ENCODE measurements around the gene SYNM.

The SYNM gene

GRCh38 chr15:99100245-99101173 is 4.4 kb upstream of the SYNM start:
- Mint-ChIP-seq H3K9me3 (no peaks in the 10 kb centered on the region), H3K27me3 (ENCODE audit: low read depth) (peaks cover 69% of the 10 kb centered on the region), H3K4me3 (peak overlapping the region; percentile 73 to 75 (median 74)), H3K36me3 (ENCODE audit: low read depth) (no peaks in the 10 kb centered on the region), H3K27ac (no peak overlapping the region), H3K4me1 (peaks cover 15% of the 10 kb centered on the region)
- peak; percentile 68 to 84 (median 82) for TF ChIP-seq CTCF (IDR thresholded peaks at IDR 0.05; ENCODE audit: unreplicated experiment in 3 of 3)

GRCh38 chr15:99101501-99101900 is 3.4 kb upstream of the SYNM start:
- Mint-ChIP-seq H3K27me3 (ENCODE audit: low read depth) (peaks cover 69% of the 10 kb centered on the region), H3K36me3 (ENCODE audit: low read depth) (no peaks in the 10 kb centered on the region), H3K9me3 (no peaks in the 10 kb centered on the region), H3K27ac (no peak overlapping the region), H3K4me1 (peaks cover 18% of the 10 kb centered on the region), H3K4me3 (peak overlapping the region in 1 of 3 experiments; percentile 28)
- TF ChIP-seq CTCF (IDR thresholded peaks at IDR 0.05; ENCODE audit: unreplicated experiment in 3 of 3): no peak

- peaks cover 16% of the 10 kb centered on the region for H3K4me1 Mint-ChIP-seq
- peak overlapping the region; percentile 9 to 50 (median 48) for H3K4me3 Mint-ChIP-seq
- H3K9me3 Mint-ChIP-seq: no peaks in the 10 kb centered on the region
- TF ChIP-seq CTCF (IDR thresholded peaks at IDR 0.05; ENCODE audit: unreplicated experiment in 3 of 3): no peak
- H3K27me3 Mint-ChIP-seq (ENCODE audit: low read depth): peaks cover 69% of the 10 kb centered on the region
- no peak overlapping the region for H3K27ac Mint-ChIP-seq
- H3K36me3 Mint-ChIP-seq (ENCODE audit: low read depth): no peaks in the 10 kb centered on the region
These were observed 2.3 kb upstream of the SYNM start for GRCh38 chr15:99102332-99103235.

- H3K4me3 Mint-ChIP-seq: peak overlapping the region; percentile 3 to 70 (median 47)
- H3K27ac Mint-ChIP-seq: no peak overlapping the region
- no peak for TF ChIP-seq CTCF (IDR thresholded peaks at IDR 0.05; ENCODE audit: unreplicated experiment in 3 of 3)
- H3K4me1 Mint-ChIP-seq: peaks cover 11% of the 10 kb centered on the region
- peaks cover 68% of the 10 kb centered on the region for H3K27me3 Mint-ChIP-seq (ENCODE audit: low read depth)
- no peaks in the 10 kb centered on the region for H3K9me3 Mint-ChIP-seq
- no peaks in the 10 kb centered on the region for H3K36me3 Mint-ChIP-seq (ENCODE audit: low read depth)
These were observed 1.6 kb upstream of the SYNM start for GRCh38 chr15:99103279-99103678.

- Mint-ChIP-seq H3K27ac (no peak overlapping the region), H3K9me3 (no peaks in the 10 kb centered on the region), H3K4me3 (peak overlapping the region; percentile 66 to 77 (median 67)), H3K4me1 (peaks cover 11% of the 10 kb centered on the region), H3K36me3 (ENCODE audit: low read depth) (no peaks in the 10 kb centered on the region), H3K27me3 (ENCODE audit: low read depth) (peaks cover 67% of the 10 kb centered on the region)
- TF ChIP-seq CTCF (IDR thresholded peaks at IDR 0.05; ENCODE audit: unreplicated experiment in 3 of 3): no peak
These were observed 848 bp downstream of the SYNM start for GRCh38 chr15:99105514-99106341.
